ENCODE data around the gene AK8. TPM values are rescaled to one million over a fixed set of nuclear protein-coding genes. Genes with fewer than 3 reads are reported as not detected.

The AK8 gene
- total RNA-seq, 1 donor from 2014 or later: 0.93 TPM

DNA sequence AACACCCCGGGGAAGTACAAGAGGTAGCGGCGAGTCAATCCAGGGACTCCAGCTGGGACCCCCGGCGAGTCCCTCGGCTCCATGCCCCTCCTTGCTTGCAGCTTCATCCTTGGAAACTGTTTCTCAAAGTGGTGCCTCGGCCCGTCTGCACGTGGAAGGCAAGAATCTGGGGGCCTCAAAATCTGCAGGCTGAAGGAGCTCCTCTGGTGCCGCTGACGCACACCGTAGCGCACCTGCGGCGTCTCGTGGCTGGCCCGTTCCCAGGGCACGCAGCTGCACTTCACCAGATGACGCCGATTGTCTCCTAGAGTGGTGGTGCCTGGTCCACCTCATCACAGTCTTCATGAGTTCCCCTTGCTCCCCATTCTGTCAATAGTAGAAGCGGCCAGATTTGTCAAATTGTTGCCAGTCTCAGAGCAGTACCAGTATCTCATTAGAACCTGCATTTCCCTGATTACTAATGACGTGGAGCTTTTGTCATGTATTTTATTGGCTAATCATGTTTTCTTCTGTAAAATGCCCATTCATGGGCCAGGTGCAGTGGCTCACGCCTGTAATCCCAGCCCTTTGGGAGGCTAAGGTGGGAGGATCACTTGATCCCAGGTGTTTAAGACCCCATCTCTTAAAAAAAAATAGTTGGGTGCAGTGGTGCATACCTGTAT lies 169.2 kb downstream of the AK8 start:
- Mint-ChIP-seq H3K27ac (no peak overlapping the region), H3K9me3 (no peaks in the 10 kb centered on the region), H3K36me3 (ENCODE audit: low read depth) (no peaks in the 10 kb centered on the region), H3K4me3 (no peak overlapping the region), H3K27me3 (peaks cover 3% of the 10 kb centered on the region), H3K4me1 (no peaks in the 10 kb centered on the region)
- intact Hi-C loops (cut with micrococcal nuclease): no loop called here
- ATAC-seq (ENCODE audit: low read depth) (no peak), DNase-seq (no peak)
- ChIA-PET POLR2A (no interaction called here), CTCF (no interaction called here)
- TF ChIP-seq, protein P1, sequence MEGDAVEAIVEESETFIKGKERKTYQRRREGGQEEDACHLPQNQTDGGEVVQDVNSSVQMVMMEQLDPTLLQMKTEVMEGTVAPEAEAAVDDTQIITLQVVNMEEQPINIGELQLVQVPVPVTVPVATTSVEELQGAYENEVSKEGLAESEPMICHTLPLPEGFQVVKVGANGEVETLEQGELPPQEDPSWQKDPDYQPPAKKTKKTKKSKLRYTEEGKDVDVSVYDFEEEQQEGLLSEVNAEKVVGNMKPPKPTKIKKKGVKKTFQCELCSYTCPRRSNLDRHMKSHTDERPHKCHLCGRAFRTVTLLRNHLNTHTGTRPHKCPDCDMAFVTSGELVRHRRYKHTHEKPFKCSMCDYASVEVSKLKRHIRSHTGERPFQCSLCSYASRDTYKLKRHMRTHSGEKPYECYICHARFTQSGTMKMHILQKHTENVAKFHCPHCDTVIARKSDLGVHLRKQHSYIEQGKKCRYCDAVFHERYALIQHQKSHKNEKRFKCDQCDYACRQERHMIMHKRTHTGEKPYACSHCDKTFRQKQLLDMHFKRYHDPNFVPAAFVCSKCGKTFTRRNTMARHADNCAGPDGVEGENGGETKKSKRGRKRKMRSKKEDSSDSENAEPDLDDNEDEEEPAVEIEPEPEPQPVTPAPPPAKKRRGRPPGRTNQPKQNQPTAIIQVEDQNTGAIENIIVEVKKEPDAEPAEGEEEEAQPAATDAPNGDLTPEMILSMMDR (IDR thresholded peaks at IDR 0.05): no peak

DNA sequence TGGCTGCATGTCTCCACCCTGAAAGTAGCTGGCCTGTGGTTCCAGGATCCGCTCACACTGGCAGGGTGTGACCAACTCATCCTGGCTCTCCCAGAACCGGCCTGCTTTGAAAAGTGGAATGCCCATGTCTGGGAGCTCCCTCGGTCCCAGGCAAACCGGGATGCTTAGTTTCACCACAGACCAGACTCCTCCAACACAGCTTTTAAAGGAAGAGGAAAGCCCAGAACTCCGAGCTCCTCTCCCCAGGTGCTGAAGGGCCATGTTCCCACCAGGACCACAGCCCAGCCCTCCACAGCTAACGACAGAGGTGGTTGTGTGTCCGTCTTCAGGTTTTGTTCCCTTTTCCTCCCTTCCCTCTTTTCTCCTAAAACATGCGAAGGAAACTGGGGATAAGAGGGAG lies 169.8 kb downstream of the AK8 start:
- CTCF ChIA-PET: interaction anchor here (0.6 kb wide), 1 partner anchor 239 kb away, joined by 3 read pairs; no protein-coding TSS in a partner anchor
- peaks cover 4% of the 10 kb centered on the region for H3K27me3 Mint-ChIP-seq
- H3K9me3 Mint-ChIP-seq: no peaks in the 10 kb centered on the region
- no peaks in the 10 kb centered on the region for H3K4me1 Mint-ChIP-seq
- H3K4me3 Mint-ChIP-seq: no peak overlapping the region
- ATAC-seq (ENCODE audit: low read depth): no peak
- POLR2A ChIA-PET: interaction anchor here (0.7 kb wide), 1 partner anchor 101 kb away, joined by 6 read pairs; no protein-coding TSS in a partner anchor
- no peak for DNase-seq
- H3K36me3 Mint-ChIP-seq (ENCODE audit: low read depth): no peaks in the 10 kb centered on the region
- TF ChIP-seq, protein P1 (IDR thresholded peaks at IDR 0.05): no peak
- intact Hi-C loops (cut with micrococcal nuclease): no loop called here
- H3K27ac Mint-ChIP-seq: no peak overlapping the region

DNA sequence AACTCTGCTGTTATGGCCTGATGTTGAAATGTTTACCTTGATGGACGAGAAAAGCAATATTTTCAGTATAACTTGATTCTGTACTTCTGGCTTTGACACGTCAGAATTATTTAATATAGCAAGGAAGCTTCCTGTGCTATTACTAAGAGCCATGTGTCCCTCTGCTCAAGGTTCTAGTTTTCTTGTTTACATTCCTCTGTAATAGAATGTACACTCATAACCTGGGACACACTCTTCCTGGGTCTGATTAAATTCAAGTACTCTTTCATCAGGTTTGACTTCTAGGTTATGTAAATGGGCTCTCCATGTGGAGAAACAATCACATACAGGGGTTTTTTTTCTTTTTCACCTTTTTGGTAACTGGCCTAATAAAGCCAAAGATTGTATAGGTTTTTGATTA lies 174.7 kb downstream of the AK8 start:
- ATAC-seq (ENCODE audit: low read depth) (no peak), DNase-seq (no peak)
- Mint-ChIP-seq H3K27ac (no peak overlapping the region), H3K9me3 (peaks cover 3% of the 10 kb centered on the region), H3K27me3 (peaks cover 8% of the 10 kb centered on the region), H3K4me1 (no peaks in the 10 kb centered on the region), H3K36me3 (ENCODE audit: low read depth) (no peaks in the 10 kb centered on the region), H3K4me3 (no peak overlapping the region)
- TF ChIP-seq, protein P1 (IDR thresholded peaks at IDR 0.05): no peak
- CTCF ChIA-PET: no interaction called here
- POLR2A ChIA-PET: no interaction called here
- intact Hi-C loops (cut with micrococcal nuclease): no loop called here

DNA sequence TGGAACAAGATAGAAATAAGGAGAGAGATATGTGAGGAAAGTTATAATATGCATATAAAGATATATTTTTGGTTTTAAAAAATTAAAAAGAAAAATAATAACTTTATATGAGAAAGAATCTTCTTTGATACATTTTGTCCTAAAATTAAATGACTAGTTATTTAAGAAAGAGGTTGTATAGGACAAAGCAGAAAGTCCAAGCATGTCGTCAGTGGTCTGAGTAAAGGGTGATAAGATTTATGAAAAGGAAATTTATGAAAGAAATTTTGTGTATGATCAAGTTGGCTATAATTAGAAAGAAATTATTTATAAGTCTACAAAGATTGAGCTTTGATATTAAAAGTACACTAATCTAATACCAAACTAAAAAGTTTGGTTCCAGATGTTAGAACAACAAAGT lies 175.8 kb downstream of the AK8 start:
- Mint-ChIP-seq H3K36me3 (ENCODE audit: low read depth) (no peaks in the 10 kb centered on the region), H3K4me3 (no peak overlapping the region), H3K27me3 (peaks cover 9% of the 10 kb centered on the region), H3K27ac (no peak overlapping the region), H3K9me3 (peaks cover 13% of the 10 kb centered on the region), H3K4me1 (no peaks in the 10 kb centered on the region)
- no peak for DNase-seq
- intact Hi-C loops (cut with micrococcal nuclease): no loop called here
- no peak for ATAC-seq (ENCODE audit: low read depth)
- ChIA-PET POLR2A (no interaction called here), CTCF (no interaction called here)
- TF ChIP-seq, protein P1 (IDR thresholded peaks at IDR 0.05): no peak

DNA sequence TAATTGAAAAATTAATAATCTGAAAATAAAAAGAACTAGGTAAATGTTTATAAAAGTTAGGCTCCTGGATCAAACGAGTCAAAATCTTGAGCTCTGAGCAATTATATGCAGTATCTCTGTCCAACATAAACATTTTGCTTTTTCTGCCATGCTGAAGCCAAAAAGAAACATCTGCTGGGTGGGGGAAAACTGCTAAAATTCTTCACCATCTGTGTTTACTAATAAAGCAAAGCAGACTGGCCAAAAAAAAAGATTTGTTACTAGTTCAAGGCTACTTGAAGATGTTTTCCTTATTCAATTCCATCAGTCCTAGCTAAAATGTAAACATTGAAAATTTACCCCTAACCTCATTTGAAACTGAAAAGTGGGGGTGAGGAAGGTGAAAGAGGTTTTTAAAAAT lies 178.1 kb downstream of the AK8 start:
- Mint-ChIP-seq H3K4me1 (no peaks in the 10 kb centered on the region), H3K9me3 (peaks cover 23% of the 10 kb centered on the region), H3K4me3 (no peak overlapping the region), H3K27me3 (peaks cover 6% of the 10 kb centered on the region), H3K36me3 (ENCODE audit: low read depth) (no peaks in the 10 kb centered on the region), H3K27ac (no peak overlapping the region)
- ATAC-seq (ENCODE audit: low read depth): no peak
- no peak for DNase-seq
- POLR2A ChIA-PET: interaction anchor here (0.6 kb wide), 1 partner anchor 51 kb away, joined by 3 read pairs; no protein-coding TSS in a partner anchor
- CTCF ChIA-PET: no interaction called here
- TF ChIP-seq, protein P1 (IDR thresholded peaks at IDR 0.05): no peak
- intact Hi-C loops (cut with micrococcal nuclease): no loop called here

Measured in activated B cell treated with CpG ODN at 0.5 μM for 24 hours (primary cell).